ENCODE data around the gene CD22.

CD22 gene

GRCh38 chr19:35345671-35346111, 16.7 kb downstream of the CD22 start:
- no peak overlapping the region for H3K27ac ChIP-seq
- TF ChIP-seq CTCF (conservative IDR thresholded peaks at IDR 0.05) (no peak), ZFX (IDR thresholded peaks at IDR 0.05) (no peak)

- H3K27ac ChIP-seq = no peak overlapping the region
- TF ChIP-seq CTCF (conservative IDR thresholded peaks at IDR 0.05) = no peak
- no peak for TF ChIP-seq ZFX (IDR thresholded peaks at IDR 0.05)
These were observed 17.4 kb downstream of the CD22 start for GRCh38 chr19:35346193-35347052.

- H3K27ac ChIP-seq = no peak within 1 kb of the TSS
- no peak for TF ChIP-seq ZFX (IDR thresholded peaks at IDR 0.05)
- no peak for TF ChIP-seq CTCF (conservative IDR thresholded peaks at IDR 0.05)
These were observed 18.4 kb downstream of the CD22 start, which contains the start of gene FFAR1 for GRCh38 chr19:35347171-35347929. Gene FFAR1, plus strand, starts transcription at chr19:35347902. Its CDS starts 3,650 bp downstream, at chr19:35351552.

GRCh38 chr19:35347930-35348298, 18.9 kb downstream of the CD22 start:
- no peak overlapping the region for H3K27ac ChIP-seq
- TF ChIP-seq ZFX (IDR thresholded peaks at IDR 0.05) (no peak), CTCF (conservative IDR thresholded peaks at IDR 0.05) (no peak)

GRCh38 chr19:35348911-35349611, 20.1 kb downstream of the CD22 start:
- TF ChIP-seq ZFX (IDR thresholded peaks at IDR 0.05) (no peak), CTCF (conservative IDR thresholded peaks at IDR 0.05) (no peak)
- no peak overlapping the region for H3K27ac ChIP-seq

- TF ChIP-seq CTCF (conservative IDR thresholded peaks at IDR 0.05) = no peak
- no peak overlapping the region for H3K27ac ChIP-seq
These were observed 20.9 kb downstream of the CD22 start for GRCh38 chr19:35349614-35350521.

Data from C4-2B (cell line).